ENCODE measurements around the gene COX18.

DNA sequence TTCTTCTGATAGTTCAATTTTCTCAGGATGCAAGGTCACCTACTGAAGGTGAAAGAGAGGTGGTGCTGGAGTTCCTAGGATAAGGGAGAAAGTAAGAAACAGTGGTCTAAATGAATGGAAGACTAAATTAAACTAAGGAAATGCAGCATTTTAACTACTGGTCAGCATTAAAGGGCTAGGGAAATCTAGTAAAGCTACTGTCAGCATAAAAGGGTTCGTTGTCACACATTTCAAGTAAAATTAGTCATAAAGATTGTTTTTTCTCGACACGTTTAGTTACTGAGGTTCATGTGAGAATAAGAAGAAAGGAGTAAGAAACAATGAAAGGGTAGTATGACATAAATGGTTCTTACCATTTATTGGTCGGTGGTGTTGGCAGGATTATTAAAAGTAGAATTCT, 40.0 kb upstream of the COX18 start:
- TF ChIP-seq RARB (CRISPR knock-in tag; IDR thresholded peaks at IDR 0.05) (no peak), PPARA (CRISPR knock-in tag; IDR thresholded peaks at IDR 0.05; ENCODE audit: borderline replicate concordance) (no peak), SNAI2 (CRISPR knock-in tag; IDR thresholded peaks at IDR 0.05) (no peak)

Measured in SK-N-SH treated with all-trans-retinoic acid at 6 μM for 48 hours (cell line).